Adrenal gland (tissue), 12 donors: ENCODE results near the gene MANEAL. TPM values are rescaled to one million over a fixed set of nuclear protein-coding genes. Genes with fewer than 3 reads are reported as not detected.
A peak's percentile ranks its signal among the peaks of the same experiment; 100 is the strongest.

Experiments used
- DNase-seq, 7 donors: peaks; one replicate each; pipeline ENCODE4 v3.0.0-alpha.2; 2019 to 2020
- H3K27ac ChIP-seq, 5 donors: fragments of 200-600 bp; sonication (generic) in 4 of 5; 1 replicate in 3 of 5; 2 replicates in 2 of 5; pipeline versions ENCODE4 v1.5.1 to v1.8.0; 2016 to 2020; ENCODE audit warnings: mild to moderate bottlenecking in 1 of 5
- H3K27me3 ChIP-seq: fragments of 200-600 bp; 2 replicates; pipeline ENCODE4 v1.8.0; 2021
- H3K36me3 ChIP-seq, 2 donors: fragments of 200-600 bp; replicated peaks in 1 of 2; 1 replicate in 1 of 2; 2 replicates in 1 of 2; pipeline versions ENCODE4 v1.5.1 to v1.8.0; 2018 to 2022
- H3K4me1 ChIP-seq, 2 donors: fragments of 200-600 bp; replicated peaks in 1 of 2; 1 replicate in 1 of 2; 2 replicates in 1 of 2; pipeline versions ENCODE4 v1.5.1 to v1.8.0; 2018 to 2021
- H3K4me3 ChIP-seq, 4 donors: fragments of 200-600 bp; sonication (generic) in 3 of 4; one replicate each; pipeline ENCODE4 v1.5.1; 2016 to 2018
- H3K9me3 ChIP-seq, 3 donors: fragments of 200-600 bp; sonication (generic) in 1 of 3; replicated peaks in 1 of 3; 1 replicate in 2 of 3; 2 replicates in 1 of 3; pipeline versions ENCODE4 v1.5.1 to v1.8.0; 2016 to 2021
- CTCF ChIP-seq, 6 experiments: fragments of 450-650 bp in 4 of 6; fragments of 200-600 bp in 2 of 6; sonication (generic) in 1 of 6; IDR thresholded peaks; 1 replicate in 5 of 6; 2 replicates in 1 of 6; pipeline versions ENCODE4 v1.5.1 to v1.8.0; 2016 to 2021; ENCODE audit warnings: antibody characterized with exemption in 6 of 6, mild to moderate bottlenecking in 2 of 6, moderate library complexity in 1 of 6
- POLR2A ChIP-seq, 2 donors: fragments of 450-650 bp; IDR thresholded peaks; one replicate each; pipeline ENCODE4 v1.6.1; 2017; ENCODE audit warnings: antibody characterized with exemption in 2 of 2, mild to moderate bottlenecking in 2 of 2, moderate library complexity in 1 of 2
- WGBS, 4 donors: extraction: QIAGEN DNeasy Blood & Tissue Kit in 2 of 4; methylation state at CpG; one replicate each; pipeline versions ENCODE4 v1.1.5 to v1.1.7; 2013 to 2017; 5-methylcytosine and 5-hydroxymethylcytosine counted together
- intact Hi-C, 2 donors: fragments of 100-400 bp; cut with DNase I; formaldehyde crosslinking; loops; one replicate each; pipeline versions ENCODE4 v1.14.1 to v1.15.0; 2022 to 2023
- polyA plus RNA-seq, 3 donors: library from polyadenylated mRNA; stranded (reverse); fragments of 200-250 nt in 2 of 3; fragments of 350-450 nt in 1 of 3; fragmentation: Illumina TruSeq in 1 of 3; extraction: RNeasy Lipid Tissue Mini Kit (QIAGEN cat#74804) in 1 of 3; gene quantifications; one replicate each; pipeline ENCODE4 v1.2.3, GENCODE V29; 2013 to 2014
- total RNA-seq, 9 donors: library from RNA; depleted of rRNA in 4 of 9; stranded (reverse); fragments of >200 nt in 4 of 9; fragments of 120-200 nt in 1 of 9; fragmentation: NEBNext Ultra II Directional in 1 of 9; extraction: Animal tissue kit (Norgen Biotek cat#: 25700) in 1 of 9; gene quantifications; one replicate each; pipeline versions ENCODE4 v1.1.0 to v1.2.4, GENCODE V29; 2013 to 2023
- donor health status: healthy with polysubstance abuse.
- donor health status: Bipolar disorder and iron deficiency.
- donor health status: DM: yes; HTN: yes; CAD: no.
- donor health status: DM: no; HTN: no; CAD: no.
- donor health status: DM: no; HTN: no; CAD: no.
- donor health status: DM: yes; HTN: yes; CAD: no.

Gene MANEAL
- total and polyA plus RNA-seq, 12 donors, result 4.0 to 13.1 (median 8.3) TPM

- H3K27me3 ChIP-seq, result peaks cover 37% of the 10 kb centered on the region
- H3K4me1 ChIP-seq, result no peaks in the 10 kb centered on the region
- intact Hi-C loops, result no loop called here
- WGBS, 4 donors, result 1 to 7% (median 2%) methylated on average over 9 to 105 of the region's 105 CpGs
- peak overlapping the region in 1 of 4 donors; percentile 50 for H3K4me3 ChIP-seq
- peak in 1 of 2 donors; percentile 13 for TF ChIP-seq POLR2A (IDR thresholded peaks at IDR 0.05)
- TF ChIP-seq CTCF (IDR thresholded peaks at IDR 0.05), result no peak
- peak in 4 of 7 donors; percentile 31 to 59 (median 51) for DNase-seq
- H3K9me3 ChIP-seq, result no peaks in the 10 kb centered on the region
- H3K27ac ChIP-seq, result no peak overlapping the region
- no peaks in the 10 kb centered on the region for H3K36me3 ChIP-seq
Measured at GRCh38 chr1:37752583-37753471, 40.8 kb upstream of the MANEAL start.

- H3K4me1 ChIP-seq, result no peaks in the 10 kb centered on the region
- peaks cover 37% of the 10 kb centered on the region for H3K27me3 ChIP-seq
- H3K27ac ChIP-seq, result no peak overlapping the region
- no peaks in the 10 kb centered on the region for H3K9me3 ChIP-seq
- no peaks in the 10 kb centered on the region for H3K36me3 ChIP-seq
- no peak for DNase-seq
- 4 to 7% (median 5%) methylated on average over 25 to 52 of the region's 52 CpGs for WGBS, 4 donors
- TF ChIP-seq CTCF (IDR thresholded peaks at IDR 0.05) (no peak), POLR2A (IDR thresholded peaks at IDR 0.05) (no peak)
- H3K4me3 ChIP-seq, result no peak overlapping the region
- intact Hi-C loops, result no loop called here
Measured at GRCh38 chr1:37753473-37754321, 40.0 kb upstream of the MANEAL start.

- Histone ChIP-seq H3K9me3 (no peaks in the 10 kb centered on the region), H3K4me1 (no peaks in the 10 kb centered on the region), H3K27ac (no peak overlapping the region), H3K27me3 (peaks cover 28% of the 10 kb centered on the region), H3K4me3 (no peak overlapping the region), H3K36me3 (no peaks in the 10 kb centered on the region)
- 27 to 100% (median 73%) methylated on average over 1 of the region's 1 CpG for WGBS, 4 donors
- no peak for DNase-seq
- intact Hi-C loops, result no loop called here
- TF ChIP-seq CTCF (IDR thresholded peaks at IDR 0.05) (no peak), POLR2A (IDR thresholded peaks at IDR 0.05) (no peak)
Measured at GRCh38 chr1:37755290-37755689, 38.4 kb upstream of the MANEAL start.

GRCh38 chr1:37755951-37756560 lies 37.6 kb upstream of the MANEAL start:
- peaks cover 23% of the 10 kb centered on the region for H3K27me3 ChIP-seq
- no peak overlapping the region for H3K27ac ChIP-seq
- intact Hi-C loops, result no loop called here
- TF ChIP-seq POLR2A (IDR thresholded peaks at IDR 0.05) (no peak), CTCF (IDR thresholded peaks at IDR 0.05) (no peak)
- no peaks in the 10 kb centered on the region for H3K36me3 ChIP-seq
- no peaks in the 10 kb centered on the region for H3K4me1 ChIP-seq
- no peak overlapping the region for H3K4me3 ChIP-seq
- DNase-seq, result peak in 1 of 7 donors; percentile 25
- H3K9me3 ChIP-seq, result no peaks in the 10 kb centered on the region
- 52 to 67% (median 61%) methylated on average over 4 of the region's 4 CpGs for WGBS, 4 donors
